AG04450 (cell line): ENCODE data around the gene FOXA3. TPM values are rescaled to one million over a fixed set of nuclear protein-coding genes. Genes with fewer than 3 reads are reported as not detected.

Experiments used
- CTCF ChIA-PET: fragments of 300-600, 350-600 bp; formaldehyde crosslinking; extraction: SDS; loops from one replicate; lab custom pipeline; 2022; ENCODE audit warnings: antibody characterized with exemption, inconsistent platforms; lab: Charles Lee
- POLR2A ChIA-PET: fragments of 350-600 bp; formaldehyde crosslinking; extraction: SDS; loops from one replicate; lab custom pipeline; 2021; ENCODE audit warnings: antibody characterized with exemption, inconsistent platforms; lab: Yijun Ruan, JAX
- DNase-seq: peaks from one replicate; pipeline ENCODE4 v3.0.0-alpha.2; 2011; ENCODE audit warnings: low read depth, low spot score
- H3K27ac ChIP-seq: one replicate; pipeline ENCODE4 v1.5.1; 2012; ENCODE audit warnings: low read depth, low read length, control low read depth
- H3K27me3 ChIP-seq: one replicate; pipeline ENCODE4 v1.6.0; 2012; ENCODE audit warnings: low read length; ENCODE audit not compliant: control insufficient read depth, insufficient read depth
- H3K4me3 ChIP-seq: 2 replicates; pipeline ENCODE4 v1.5.1; 2011; ENCODE audit warnings: mild to moderate bottlenecking, low read depth, low read length, control low read depth
- H3K9me3 ChIP-seq: 2 replicates; pipeline ENCODE4 v1.5.1; 2012; ENCODE audit warnings: low read length; ENCODE audit not compliant: control insufficient read depth, insufficient read depth
- CTCF ChIP-seq: IDR thresholded peaks from 2 replicates; pipeline ENCODE4 v1.5.1; 2011; ENCODE audit warnings: low read depth, low read length, control low read depth, inconsistent platforms
- polyA plus RNA-seq: library from polyadenylated mRNA; depleted of rRNA; stranded (reverse); fragments of >200 nt; gene quantifications from 2 replicates; pipeline ENCODE4 v1.2.3, GENCODE V29; 2011

Gene FOXA3
- polyA plus RNA-seq, 1 experiment = not detected

GRCh38 chr19:45827459-45828093, 36.5 kb upstream of the FOXA3 start:
- no peak overlapping the region for H3K27ac ChIP-seq
- H3K4me3 ChIP-seq = no peak overlapping the region
- H3K9me3 ChIP-seq = no peaks in the 10 kb centered on the region; the same call in 1 of the 2 replicates
- ChIA-PET CTCF (interaction anchor here (3.5 kb wide), 1 partner anchor 11 kb away, joined by 29 read pairs; no protein-coding TSS in a partner anchor), POLR2A (interaction anchor here (1.1 to 1.3 kb wide), 2 partner anchors 8 to 36 kb away, joined by 4 to 7 read pairs; partner anchors contain the start of gene SYMPK)
- no peak for TF ChIP-seq CTCF
- H3K27me3 ChIP-seq = no peaks in the 10 kb centered on the region
- no peak for DNase-seq

DNA sequence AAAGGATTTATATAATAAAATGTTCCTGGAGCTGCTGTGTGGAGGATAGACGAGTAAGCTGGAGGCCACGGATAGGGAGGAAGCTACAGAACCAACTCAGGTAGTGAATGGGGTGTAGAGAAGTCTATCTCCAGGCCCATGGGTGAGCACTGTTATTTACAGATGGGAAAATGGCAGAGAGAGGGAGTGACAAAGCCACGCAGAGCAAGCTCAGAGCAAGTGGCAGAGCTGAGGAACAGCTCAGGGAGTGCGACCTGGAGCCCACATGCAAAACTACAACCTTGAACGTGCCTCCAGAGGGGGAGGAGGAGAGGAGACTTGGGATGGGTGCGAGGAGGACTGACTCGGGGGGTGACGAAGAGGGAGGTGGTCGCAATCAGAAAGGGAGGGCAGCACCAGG, 35.6 kb upstream of the FOXA3 start:
- TF ChIP-seq CTCF = no peak
- no peak for DNase-seq
- no peaks in the 10 kb centered on the region; the same call in 1 of the 2 replicates for H3K9me3 ChIP-seq
- no peak overlapping the region for H3K27ac ChIP-seq
- no peak overlapping the region for H3K4me3 ChIP-seq
- H3K27me3 ChIP-seq = no peaks in the 10 kb centered on the region
- ChIA-PET CTCF (interaction anchor here (2.0 to 3.5 kb wide), 2 partner anchors 11 to 12 kb away, joined by 9 to 29 read pairs; no protein-coding TSS in a partner anchor), POLR2A (interaction anchor here (1.1 to 1.3 kb wide), 2 partner anchors 9 to 35 kb away, joined by 4 to 7 read pairs; partner anchors contain the start of gene SYMPK)

DNA sequence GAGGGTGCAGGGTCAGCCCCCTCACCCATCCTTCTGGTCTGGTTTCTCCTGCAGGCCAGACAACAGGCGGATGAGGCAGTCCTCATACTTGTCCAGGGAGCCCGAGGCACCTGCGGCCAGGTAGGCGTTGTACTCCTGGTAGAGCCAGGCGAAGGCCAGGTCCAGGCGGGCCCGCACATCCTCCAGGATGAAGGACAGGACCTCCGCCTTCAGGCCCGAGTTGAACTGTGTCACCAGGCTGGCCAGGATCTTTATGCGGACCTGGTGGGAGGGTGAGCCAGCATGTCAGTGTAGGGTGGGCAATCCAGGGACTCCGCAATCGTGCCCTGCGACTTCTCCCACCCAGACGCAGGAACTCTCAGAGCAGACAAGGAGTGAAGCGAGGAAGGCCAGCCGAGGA, 35.2 kb upstream of the FOXA3 start:
- ChIA-PET POLR2A (interaction anchor here (1.1 kb wide), 1 partner anchor 34 kb away, joined by 7 read pairs; the partner anchor contains the start of gene SYMPK), CTCF (interaction anchor here (2.0 kb wide), 1 partner anchor 12 kb away, joined by 9 read pairs; no protein-coding TSS in a partner anchor)
- Histone ChIP-seq H3K9me3 (no peaks in the 10 kb centered on the region; the same call in 1 of the 2 replicates), H3K4me3 (no peak overlapping the region), H3K27ac (no peak overlapping the region), H3K27me3 (no peaks in the 10 kb centered on the region)
- no peak for TF ChIP-seq CTCF
- DNase-seq = no peak

- no peak overlapping the region for H3K27ac ChIP-seq
- ChIA-PET POLR2A (interaction anchor here (0.5 to 0.6 kb wide), 2 partner anchors 9 to 18 kb away, joined by 3 to 4 read pairs; no protein-coding TSS in a partner anchor), CTCF (interaction anchor here (2.1 kb wide), 1 partner anchor 18 kb away, joined by 13 read pairs; no protein-coding TSS in a partner anchor)
- no peak for DNase-seq
- TF ChIP-seq CTCF = no peak
- no peaks in the 10 kb centered on the region for H3K27me3 ChIP-seq
- H3K4me3 ChIP-seq = no peak overlapping the region
- peaks cover 7% of the 10 kb centered on the region for H3K9me3 ChIP-seq
Observed at GRCh38 chr19:45834970-45835369, 29.2 kb upstream of the FOXA3 start.

- TF ChIP-seq CTCF = no peak
- Histone ChIP-seq H3K27me3 (no peaks in the 10 kb centered on the region), H3K9me3 (peaks cover 7% of the 10 kb centered on the region), H3K27ac (no peak overlapping the region), H3K4me3 (no peak overlapping the region)
- ChIA-PET POLR2A (interaction anchor here (0.5 kb wide), 1 partner anchor 21 kb away, joined by 5 read pairs; the partner anchor contains the start of gene SYMPK), CTCF (interaction anchor here (2.4 kb wide), 1 partner anchor 25 kb away, joined by 11 read pairs; no protein-coding TSS in a partner anchor)
- DNase-seq = no peak
Observed at GRCh38 chr19:45842198-45842597, 21.9 kb upstream of the FOXA3 start.
